Measurements from ENCODE around the gene ATXN7L1. TPM values are rescaled to one million over a fixed set of nuclear protein-coding genes. Genes with fewer than 3 reads are reported as not detected.
A peak's percentile ranks its signal among the peaks of the same experiment; 100 is the strongest.

Gene ATXN7L1
- polyA plus RNA-seq, 1 experiment = 5.5 TPM

DNA sequence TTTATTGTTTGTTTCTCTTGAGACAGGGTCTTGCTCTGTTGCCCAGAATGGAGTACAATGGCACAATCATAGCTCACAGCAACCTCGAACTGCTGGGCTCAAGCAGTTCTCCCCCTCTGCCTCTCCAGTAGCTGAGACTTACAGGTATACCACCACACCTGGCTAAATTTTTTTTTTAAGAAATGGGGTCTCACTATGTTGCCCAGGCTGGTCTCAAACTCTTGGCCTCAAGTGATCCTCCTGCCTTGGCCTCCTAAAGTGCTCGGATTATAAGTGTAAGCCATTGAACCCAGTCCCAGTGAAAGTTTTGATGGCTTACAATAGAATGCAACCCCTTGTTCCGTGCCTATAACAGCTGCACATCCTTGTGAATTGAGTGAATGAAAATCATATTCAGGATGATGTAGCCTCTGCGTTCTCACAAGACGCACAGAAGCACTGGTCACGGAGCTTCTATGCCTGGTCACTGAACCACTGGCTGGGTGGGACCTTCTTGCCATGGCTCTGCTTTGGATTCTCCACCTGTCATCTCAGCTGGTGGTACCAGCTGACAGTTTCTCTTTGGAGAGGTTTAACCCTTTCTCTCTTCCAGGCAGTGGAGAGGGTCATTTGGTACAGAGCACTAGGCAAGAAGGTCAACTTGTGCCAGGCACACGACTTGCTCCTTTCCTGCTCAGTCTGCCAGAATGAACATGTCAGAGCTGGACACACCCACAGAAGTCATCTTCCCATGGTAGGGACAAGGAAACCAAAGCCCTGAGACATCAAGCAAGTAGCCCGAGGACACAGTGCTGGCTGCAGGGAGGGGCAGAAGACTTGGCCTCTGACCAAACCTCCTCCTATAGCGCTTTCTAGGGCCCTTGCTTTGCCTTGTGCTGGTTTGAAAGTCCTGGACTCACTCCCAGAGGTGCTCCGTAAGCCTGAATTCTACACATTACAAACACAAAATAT, 89.6 kb downstream of the ATXN7L1 start:
- ChIA-PET CTCF (interaction anchor here (0.8 kb wide), 1 partner anchor 26 kb away, joined by 4 read pairs; no protein-coding TSS in a partner anchor), POLR2A (interaction anchor here (0.9 kb wide), 1 partner anchor 9 kb away, joined by 3 read pairs; no protein-coding TSS in a partner anchor)
- TF ChIP-seq CTCF (IDR thresholded peaks at IDR 0.05; ENCODE audit: low read depth, low read length) = no peak
- Histone ChIP-seq H3K27ac (ENCODE audit: low read depth, low read length) (no peak overlapping the region), H3K4me3 (ENCODE audit: low read depth, low read length) (no peak overlapping the region), H3K9me3 (ENCODE audit: control insufficient read depth, insufficient read depth, low read length) (no peaks in the 10 kb centered on the region; the same call in 1 of the 2 replicates), H3K27me3 (ENCODE audit: control insufficient read depth, insufficient read depth, low read length) (no peaks in the 10 kb centered on the region)
- DNase-seq (ENCODE audit: low read depth, low spot score) = no peak

GRCh38 chr7:105782391-105783042, 93.9 kb downstream of the ATXN7L1 start:
- TF ChIP-seq CTCF (IDR thresholded peaks at IDR 0.05; ENCODE audit: low read depth, low read length) = no peak
- no peak overlapping the region for H3K4me3 ChIP-seq (ENCODE audit: low read depth, low read length)
- peak; percentile 78 for DNase-seq (ENCODE audit: low read depth, low spot score)
- no peaks in the 10 kb centered on the region for H3K27me3 ChIP-seq (ENCODE audit: control insufficient read depth, insufficient read depth, low read length)
- ChIA-PET CTCF (interaction anchor here (0.6 to 1.1 kb wide), 3 partner anchors 17 to 384 kb away, joined by 3 to 4 read pairs (median 3); no protein-coding TSS in a partner anchor), POLR2A (interaction anchor here (1.3 kb wide), 1 partner anchor 13 kb away, joined by 5 read pairs; no protein-coding TSS in a partner anchor)
- no peaks in the 10 kb centered on the region for H3K9me3 ChIP-seq (ENCODE audit: control insufficient read depth, insufficient read depth, low read length)
- peak overlapping the region; percentile 79 for H3K27ac ChIP-seq (ENCODE audit: low read depth, low read length)

DNA sequence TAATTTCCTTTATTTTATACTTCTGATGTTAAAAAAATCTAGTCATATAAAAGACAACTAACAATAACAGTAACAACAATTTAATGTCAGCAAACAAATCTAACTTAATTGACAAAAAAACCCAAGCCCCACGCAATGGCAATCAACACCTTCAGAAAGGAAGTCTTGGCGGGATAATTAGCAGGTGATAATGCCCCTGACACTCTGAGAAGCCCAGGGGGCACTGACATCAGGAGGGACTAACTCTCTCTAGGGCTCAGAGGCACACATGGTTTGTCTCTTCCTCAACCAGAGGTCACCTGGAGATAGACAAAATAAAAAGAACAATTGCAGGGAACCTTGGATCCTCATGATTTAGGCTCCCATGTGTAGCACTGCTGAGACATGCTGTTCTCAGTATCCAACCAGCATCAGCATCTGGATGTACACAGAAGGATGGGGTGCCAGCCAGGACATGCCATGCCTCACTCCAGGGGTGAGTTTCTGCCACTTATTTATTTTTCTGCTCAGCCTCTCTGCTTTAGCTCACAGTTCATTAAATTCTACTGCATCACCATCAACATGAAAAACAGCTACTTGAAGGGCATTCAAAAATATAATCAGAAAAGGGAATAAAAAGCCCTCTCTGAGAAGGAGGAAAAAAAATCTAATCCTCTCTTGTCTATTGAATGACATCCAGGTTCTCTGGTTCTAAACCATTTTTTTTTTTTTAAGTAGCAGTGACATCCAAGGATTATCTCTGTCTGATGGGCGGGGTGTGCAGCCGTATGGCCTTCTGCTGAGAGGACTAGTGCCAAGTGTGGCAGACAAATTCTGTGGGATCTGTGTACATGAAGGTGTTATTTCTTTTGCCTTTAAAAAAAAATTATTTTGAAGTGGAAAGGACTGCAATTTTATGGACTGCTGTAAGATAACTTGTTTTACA, 96.3 kb downstream of the ATXN7L1 start:
- DNase-seq (ENCODE audit: low read depth, low spot score) = no peak
- no peak overlapping the region for H3K27ac ChIP-seq (ENCODE audit: low read depth, low read length)
- H3K9me3 ChIP-seq (ENCODE audit: control insufficient read depth, insufficient read depth, low read length) = no peaks in the 10 kb centered on the region
- H3K27me3 ChIP-seq (ENCODE audit: control insufficient read depth, insufficient read depth, low read length) = no peaks in the 10 kb centered on the region
- ChIA-PET POLR2A (interaction anchor here (0.7 kb wide), 1 partner anchor 307 kb away, joined by 4 read pairs; no protein-coding TSS in a partner anchor), CTCF (no interaction called here)
- TF ChIP-seq CTCF (IDR thresholded peaks at IDR 0.05; ENCODE audit: low read depth, low read length) = no peak
- no peak overlapping the region for H3K4me3 ChIP-seq (ENCODE audit: low read depth, low read length)

DNA sequence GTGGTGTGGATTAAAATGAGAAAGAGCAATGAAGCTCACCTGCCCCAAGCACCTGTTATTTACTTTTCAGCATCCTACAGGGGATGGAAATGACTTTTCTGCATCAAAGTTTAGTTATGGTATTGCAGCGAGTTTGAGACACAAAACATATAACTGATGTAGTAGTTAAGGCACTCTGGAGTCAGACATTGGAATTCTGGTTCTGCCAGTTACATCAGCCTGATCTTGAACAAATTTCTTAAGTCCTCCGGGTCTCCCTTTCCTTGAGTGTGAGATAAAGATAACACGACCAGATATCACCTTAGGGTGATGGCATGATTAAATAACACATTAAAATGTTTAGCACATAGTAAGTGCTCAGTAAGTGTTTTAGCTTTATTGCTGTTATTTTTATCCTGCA, 97.4 kb downstream of the ATXN7L1 start:
- H3K27me3 ChIP-seq (ENCODE audit: control insufficient read depth, insufficient read depth, low read length) = no peaks in the 10 kb centered on the region
- POLR2A ChIA-PET = no interaction called here
- no peak overlapping the region for H3K4me3 ChIP-seq (ENCODE audit: low read depth, low read length)
- DNase-seq (ENCODE audit: low read depth, low spot score) = no peak
- TF ChIP-seq CTCF (IDR thresholded peaks at IDR 0.05; ENCODE audit: low read depth, low read length) = no peak
- CTCF ChIA-PET = no interaction called here
- no peaks in the 10 kb centered on the region for H3K9me3 ChIP-seq (ENCODE audit: control insufficient read depth, insufficient read depth, low read length)
- H3K27ac ChIP-seq (ENCODE audit: low read depth, low read length) = no peak overlapping the region
